ENCODE results near the gene GOSR2. TPM values are rescaled to one million over a fixed set of nuclear protein-coding genes. Genes with fewer than 3 reads are reported as not detected.

Gene GOSR2
- total RNA-seq, 1 experiment from 2014 or later = 53.5 TPM

- no peak for TF ChIP-seq CTCF (conservative IDR thresholded peaks at IDR 0.05)
- Histone ChIP-seq H2BK20ac (ENCODE audit: low read depth, low read length, poor library complexity, severe bottlenecking) (no peak overlapping the region), H2AFZ (ENCODE audit: low read length) (no peak overlapping the region), H3K27ac (ENCODE audit: insufficient read length, low read depth, low read length) (no peak overlapping the region), H3K79me2 (ENCODE audit: insufficient read depth, low read length) (peaks cover 23% of the 10 kb centered on the region; the same call in 1 of the 2 replicates), H2AK5ac (ENCODE audit: insufficient read length, low read length) (no peak overlapping the region), H2BK12ac (ENCODE audit: insufficient read length, low read depth, low read length) (no peak overlapping the region), H3K56ac (ENCODE audit: insufficient read length, low read depth, low read length) (no peak overlapping the region), H3K9me3 (ENCODE audit: control insufficient read depth, low read depth, low read length) (no peaks in the 10 kb centered on the region), H4K8ac (replicated peaks; ENCODE audit: insufficient read length, low read depth, low read length) (no peak overlapping the region), H2BK5ac (ENCODE audit: insufficient read length, low read length) (no peak overlapping the region), H2BK120ac (ENCODE audit: low read depth, low read length, poor library complexity, severe bottlenecking) (no peak overlapping the region), H3K27me3 (ENCODE audit: insufficient read depth, low read length) (no peaks in the 10 kb centered on the region), H3K23me2 (ENCODE audit: insufficient read length, low read depth, low read length, poor library complexity, severe bottlenecking) (no peaks in the 10 kb centered on the region), H3K4ac (ENCODE audit: low read depth, low read length) (no peak overlapping the region), H3K14ac (ENCODE audit: insufficient read depth, low read length) (no peak overlapping the region), H3K4me1 (ENCODE audit: insufficient read depth, low read length) (no peaks in the 10 kb centered on the region), H4K5ac (ENCODE audit: insufficient read length, low read depth, low read length) (no peak overlapping the region), H3K23ac (ENCODE audit: insufficient read length, low read depth, low read length) (no peak overlapping the region), H4K91ac (ENCODE audit: insufficient read length, low read depth, low read length) (no peak overlapping the region), H2BK15ac (ENCODE audit: low read depth, low read length) (no peak overlapping the region), H3K9ac (ENCODE audit: extremely low read depth, insufficient read length, low read length) (no peak overlapping the region), H3T11ph (ENCODE audit: low read length) (no peak overlapping the region), H3K79me1 (ENCODE audit: insufficient read depth, low read depth, low read length, poor library complexity, severe bottlenecking) (peaks cover 14% of the 10 kb centered on the region), H3K4me2 (ENCODE audit: insufficient read depth, insufficient read length, low read length) (no peak overlapping the region), H4K20me1 (ENCODE audit: control insufficient read depth, insufficient read depth, insufficient read length) (no peaks in the 10 kb centered on the region), H3K18ac (ENCODE audit: insufficient read length, low read depth, low read length) (no peak overlapping the region)
- DNase-seq = no peak
- WGBS (ENCODE audit: extremely low coverage, insufficient read length, low lambda C conversion rate) = no CpG with 5 or more reads among the region's 5 CpGs
- no peaks in the 10 kb centered on the region for H3K9me3 Mint-ChIP-seq
- H3K27ac Mint-ChIP-seq = no peak overlapping the region
- H3K27me3 Mint-ChIP-seq (ENCODE audit: low read depth) = 0 out of 2 replicates have a peak, but pooled peaks cover 2% of the 10 kb centered on the region
- peaks cover 0 to 4% (median 4%) of the 10 kb centered on the region in 3 experiments; a peak in 2 of 7 replicates for H3K36me3 Mint-ChIP-seq (ENCODE audit: insufficient read depth in 1 of 3, low read depth in 3 of 3)
- H3K4me1 Mint-ChIP-seq = peaks cover 9 to 10% of the 10 kb centered on the region in 2 experiments; a peak in 3 of 4 replicates
- no peak overlapping the region for H3K4me3 Mint-ChIP-seq
Measured at GRCh38 chr17:46925185-46925868, 2.4 kb downstream of the GOSR2 start.

Data from H9 (cell line).